IMR-90 (cell line): ENCODE results near the gene CYP46A1. TPM values are rescaled to one million over a fixed set of nuclear protein-coding genes. Genes with fewer than 3 reads are reported as not detected.

Experiments
- ATAC-seq: fragments of 200-7000 bp; cut with Tn5 transposase; 2 replicates; pipeline ENCODE4 v1.9.1; 2020; ENCODE audit warnings: low read depth, mild to moderate bottlenecking, moderate library complexity
- BruUV-seq: library from RNA; stranded (reverse); fragments of 400-500 nt; replicated peaks from 2 replicates; lab custom pipeline; 2021; lab: Mats Ljungman, UMichigan
- CTCF ChIA-PET: fragments of 300-600 bp; formaldehyde crosslinking; extraction: SDS; loops from one replicate; lab custom pipeline; 2021; ENCODE audit warnings: antibody characterized with exemption; lab: Yijun Ruan, JAX
- POLR2A ChIA-PET: fragments of 300-600 bp; sonication (Branson Sonifier 250); formaldehyde crosslinking; loops from one replicate; lab custom pipeline; 2022; ENCODE audit warnings: antibody characterized with exemption; ENCODE audit not compliant: unreplicated experiment; lab: Charles Lee
- DNase-seq: peaks from one replicate; pipeline ENCODE4 v3.0.0; 2013
- H2AFZ ChIP-seq: replicated peaks from 2 replicates; pipeline ENCODE3; 2013; ENCODE audit warnings: low read length, mild to moderate bottlenecking; ENCODE audit not compliant: poor library complexity
- H2AK5ac ChIP-seq: 2 replicates; pipeline ENCODE4 v1.6.1; 2013; ENCODE audit warnings: low read depth, low read length, inconsistent platforms
- H2AK9ac ChIP-seq: replicated peaks from 2 replicates; pipeline ENCODE3; 2013; ENCODE audit warnings: mild to moderate bottlenecking, low read depth, low read length, moderate library complexity; ENCODE audit not compliant: poor library complexity
- H2BK120ac ChIP-seq: 2 replicates; pipeline ENCODE4 v1.6.1; 2013; ENCODE audit warnings: low read depth, low read length, inconsistent platforms
- H2BK15ac ChIP-seq: 3 replicates; pipeline ENCODE4 v1.6.1; 2013; ENCODE audit warnings: low read depth, low read length, inconsistent platforms
- H2BK20ac ChIP-seq: 2 replicates; pipeline ENCODE4 v1.6.1; 2013; ENCODE audit warnings: low read depth, mild to moderate bottlenecking, inconsistent platforms, low read length, moderate library complexity
- H2BK5ac ChIP-seq: 2 replicates; pipeline ENCODE4 v1.6.1; 2013; ENCODE audit warnings: mild to moderate bottlenecking, low read depth, low read length, inconsistent platforms; ENCODE audit not compliant: poor library complexity, severe bottlenecking
- H3K14ac ChIP-seq: replicated peaks from 2 replicates; pipeline ENCODE4 v1.6.1; 2013; ENCODE audit warnings: low read depth, low read length, inconsistent platforms
- H3K18ac ChIP-seq: 2 replicates; pipeline ENCODE4 v1.6.1; 2013; ENCODE audit warnings: low read depth, low read length, control low read depth
- H3K23ac ChIP-seq: 2 replicates; pipeline ENCODE4 v1.6.1; 2013; ENCODE audit warnings: low read depth, low read length, inconsistent platforms
- H3K27ac ChIP-seq: 2 replicates; pipeline ENCODE4 v1.5.1; 2013; ENCODE audit warnings: mild to moderate bottlenecking, control low read depth, low read length; ENCODE audit not compliant: insufficient read depth
- H3K27me3 ChIP-seq: 2 replicates; pipeline ENCODE4 v1.6.1; 2013; ENCODE audit warnings: low read length; ENCODE audit not compliant: control insufficient read depth, insufficient read depth
- H3K36me3 ChIP-seq: 2 replicates; pipeline ENCODE4 v1.6.1; 2013; ENCODE audit warnings: low read length, mixed read lengths; ENCODE audit not compliant: control insufficient read depth, insufficient read depth
- H3K4ac ChIP-seq: 2 replicates; pipeline ENCODE4 v1.6.1; 2013; ENCODE audit warnings: low read depth, low read length, inconsistent platforms
- H3K4me1 ChIP-seq: 2 replicates; pipeline ENCODE4 v1.6.1; 2013; ENCODE audit warnings: low read length, mixed read lengths; ENCODE audit not compliant: control insufficient read depth, insufficient read depth
- H3K4me2 ChIP-seq: 2 replicates; pipeline ENCODE4 v1.6.1; 2013; ENCODE audit warnings: low read depth, mild to moderate bottlenecking, control low read depth, low read length, moderate library complexity
- H3K4me3 ChIP-seq: 2 replicates; pipeline ENCODE4 v1.5.1; 2013; ENCODE audit warnings: low read depth, mild to moderate bottlenecking, control low read depth, low read length, moderate library complexity; ENCODE audit not compliant: insufficient read depth
- H3K56ac ChIP-seq: 2 replicates; pipeline ENCODE4 v1.6.1; 2013; ENCODE audit warnings: low read length, inconsistent platforms; ENCODE audit not compliant: insufficient read depth; ENCODE audit errors: extremely low read depth
- H3K79me1 ChIP-seq, 2 experiments: 2 replicates each; pipeline ENCODE4 v1.6.1; 2013; ENCODE audit warnings: low read length in 2 of 2, inconsistent platforms in 1 of 2, low read depth in 1 of 2
- H3K9ac ChIP-seq: 2 replicates; pipeline ENCODE4 v1.6.1; 2013; ENCODE audit warnings: low read depth, low read length, control low read depth
- H3K9me1 ChIP-seq: 2 replicates; pipeline ENCODE4 v1.6.1; 2013; ENCODE audit warnings: low read length, inconsistent platforms; ENCODE audit not compliant: insufficient read depth
- H3K9me3 ChIP-seq: 2 replicates; pipeline ENCODE4 v1.6.1; 2013; ENCODE audit warnings: low read length; ENCODE audit not compliant: control insufficient read depth, insufficient read depth
- H4K20me1 ChIP-seq: 2 replicates; pipeline ENCODE4 v1.6.1; 2013; ENCODE audit warnings: low read length, inconsistent platforms; ENCODE audit not compliant: insufficient read depth
- H4K5ac ChIP-seq: 2 replicates; pipeline ENCODE4 v1.6.1; 2013; ENCODE audit warnings: mild to moderate bottlenecking, low read depth, low read length, control low read depth
- H4K8ac ChIP-seq, 2 experiments: 2 replicates each; pipeline ENCODE4 v1.6.1; 2013; ENCODE audit warnings: low read depth in 2 of 2, low read length in 2 of 2, control low read depth in 1 of 2, inconsistent platforms in 1 of 2
- H4K91ac ChIP-seq: 2 replicates; pipeline ENCODE4 v1.6.1; 2013; ENCODE audit warnings: low read depth, low read length, inconsistent platforms; ENCODE audit not compliant: insufficient read depth
- BHLHE40 ChIP-seq: fragments of 150-350 bp; IDR thresholded peaks from 2 replicates; pipeline ENCODE4 v1.6.1; 2016; ENCODE audit warnings: mild to moderate bottlenecking, low read depth, low read length
- USF2 ChIP-seq: fragments of 150-350 bp; IDR thresholded peaks from 2 replicates; pipeline ENCODE4 v1.6.1; 2017; ENCODE audit warnings: mild to moderate bottlenecking, antibody characterized with exemption, low read length, low read depth
- WGBS, 2 experiments: methylation state at CpG; one replicate each; pipeline versions ENCODE4 v1.1.5 to v1.1.7; 2013; ENCODE audit warnings: missing lambda C conversion rate in 2 of 2; ENCODE audit not compliant: insufficient read length in 1 of 2; ENCODE audit errors: extremely low coverage in 2 of 2; 5-methylcytosine and 5-hydroxymethylcytosine counted together
- dilution Hi-C: fragments of 300-500 bp; cut with HindIII; formaldehyde crosslinking; loops from one replicate; pipeline ENCODE4 v1.14.3; 2018; ENCODE audit warnings: low sequenced_read_pairs; ENCODE audit not compliant: unreplicated experiment
- in situ Hi-C: fragments of 300-500 bp; cut with MboI; formaldehyde crosslinking; loops from 3 replicates; pipeline ENCODE4 v1.14.3; 2019; ENCODE audit warnings: low sequenced_read_pairs, inconsistent platforms, mixed read lengths
- intact Hi-C: fragments of 100-400 bp; cut with micrococcal nuclease; formaldehyde crosslinking; loops from 2 replicates; pipeline ENCODE4 v1.10.0; 2022
- polyA plus RNA-seq, 3 experiments: library from polyadenylated mRNA; depleted of rRNA; stranded (reverse); fragments of >200 nt; gene quantifications; 2 replicates each; pipeline ENCODE4 v1.2.3, GENCODE V29; 2012; ENCODE audit warnings: low replicate concordance in 1 of 3
- total RNA-seq: library from RNA; depleted of rRNA; stranded (reverse); fragments of >200 nt; gene quantifications from 2 replicates; pipeline ENCODE4 v1.2.3, GENCODE V29; 2012

Gene CYP46A1
- total and polyA plus RNA-seq, 2 of the 4 experiments (the other 2 are of a cell fraction) = 0.18 to 0.31 TPM

GRCh38 chr14:99685596-99685995 is 1.5 kb downstream of the CYP46A1 start:
- H3K27me3 ChIP-seq = peaks cover 45% of the 10 kb centered on the region
- H3K4ac ChIP-seq = no peak overlapping the region
- no peaks in the 10 kb centered on the region for H3K36me3 ChIP-seq
- H4K8ac ChIP-seq = no peak overlapping the region
- dilution Hi-C loops (no loop called here), intact Hi-C loops (loop anchor here (2.0 kb wide), 1 partner anchor 59 kb away; no protein-coding TSS in a partner anchor), in situ Hi-C loops (no loop called here)
- no peak overlapping the region for H2AK9ac ChIP-seq
- H3K4me1 ChIP-seq = peaks cover 8% of the 10 kb centered on the region
- H3K9me1 ChIP-seq = no peaks in the 10 kb centered on the region
- no peak overlapping the region for H3K14ac ChIP-seq
- H2AK5ac ChIP-seq = no peak overlapping the region
- H3K9me3 ChIP-seq = no peaks in the 10 kb centered on the region
- no peak for DNase-seq
- H4K20me1 ChIP-seq = no peaks in the 10 kb centered on the region; the same call in 1 of the 2 replicates
- ChIA-PET CTCF (no interaction called here), POLR2A (no interaction called here)
- H2BK5ac ChIP-seq = no peak overlapping the region
- no peak overlapping the region for H2BK15ac ChIP-seq
- H2BK120ac ChIP-seq = no peak overlapping the region
- H4K5ac ChIP-seq = no peak overlapping the region
- no peak overlapping the region for H3K4me2 ChIP-seq
- no TSS peak for BruUV-seq
- no peak for ATAC-seq
- no peak overlapping the region for H3K4me3 ChIP-seq
- no peak overlapping the region for H3K27ac ChIP-seq
- H2AFZ ChIP-seq = no peak overlapping the region
- no peak for TF ChIP-seq USF2
- TF ChIP-seq BHLHE40 = no peak
- no peak overlapping the region for H3K18ac ChIP-seq
- H3K23ac ChIP-seq = no peak overlapping the region
- no peak overlapping the region for H3K9ac ChIP-seq
- no peak overlapping the region for H3K56ac ChIP-seq
- no peak overlapping the region for H4K91ac ChIP-seq
- WGBS, 2 experiments = no CpG with 5 or more reads among the region's 1 CpG
- no peaks in the 10 kb centered on the region; a peak in 1 of 4 replicates for H3K79me1 ChIP-seq
- H2BK20ac ChIP-seq = no peak overlapping the region
